GM21723 (cell line): ENCODE results near the gene BCKDHB.
"Not testable (repeated sequence)": the region's sequence is repeated elsewhere in the genome, so short reads cannot be mapped to it uniquely, and the experiment has no call there.

ENCODE experiments used
- ATAC-seq: cut with Tn5 transposase; IDR thresholded peaks from one replicate; pipeline ENCODE4 v1.9.1; 2021; ENCODE audit warnings: mild to moderate bottlenecking, moderate library complexity; ENCODE audit not compliant: unreplicated experiment

BCKDHB gene

GRCh38 chr6:80106418-80107235 lies at the start of gene BCKDHB:
BCKDHB (plus strand) TSS chr6:80106671; CDS start chr6:80106694, 23 bp downstream.
- peak; percentile 99 for ATAC-seq

DNA sequence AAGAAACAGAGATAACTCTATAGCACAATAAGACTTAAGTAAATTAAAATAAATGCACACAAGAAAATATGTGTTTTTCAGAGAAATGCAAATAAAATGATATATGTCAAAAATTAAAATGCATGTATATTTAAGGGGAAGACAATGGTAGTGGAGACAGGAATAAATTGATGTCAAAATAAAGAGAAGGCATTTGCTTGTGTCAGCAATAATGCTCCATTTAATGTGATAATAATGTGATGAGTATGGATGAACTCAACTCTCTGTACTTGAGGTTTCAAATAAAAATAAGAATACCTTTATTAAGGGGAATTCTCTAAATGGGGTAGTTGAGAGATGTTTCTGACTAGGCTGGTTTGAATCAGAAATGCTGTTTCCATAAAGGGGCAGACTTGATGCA lies 45.7 kb upstream of the BCKDHB start:
- ATAC-seq, result no peak

GRCh38 chr6:80068146-80068545 lies 38.3 kb upstream of the BCKDHB start:
- ATAC-seq, result not testable (repeated sequence)

DNA sequence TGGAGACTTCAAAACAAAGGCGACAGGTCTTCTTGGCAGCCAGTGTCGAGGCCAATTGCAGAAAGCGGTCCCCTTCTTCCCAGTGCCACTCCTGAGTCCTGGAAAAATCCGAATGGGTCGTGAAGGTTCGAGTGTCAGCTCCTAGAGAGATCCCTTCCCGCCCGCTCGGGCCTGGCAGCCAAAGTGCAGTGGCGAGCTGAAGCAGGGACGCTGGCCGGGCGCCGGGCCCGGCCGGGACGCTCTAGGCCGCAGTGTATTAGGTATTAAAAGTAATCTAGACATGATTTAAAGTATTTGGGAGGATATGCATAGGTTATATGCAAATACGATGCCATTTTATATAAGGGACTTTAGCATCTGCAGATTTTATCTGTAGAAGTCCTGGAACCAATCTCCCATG lies 36.0 kb upstream of the BCKDHB start:
- not testable (repeated sequence) for ATAC-seq

DNA sequence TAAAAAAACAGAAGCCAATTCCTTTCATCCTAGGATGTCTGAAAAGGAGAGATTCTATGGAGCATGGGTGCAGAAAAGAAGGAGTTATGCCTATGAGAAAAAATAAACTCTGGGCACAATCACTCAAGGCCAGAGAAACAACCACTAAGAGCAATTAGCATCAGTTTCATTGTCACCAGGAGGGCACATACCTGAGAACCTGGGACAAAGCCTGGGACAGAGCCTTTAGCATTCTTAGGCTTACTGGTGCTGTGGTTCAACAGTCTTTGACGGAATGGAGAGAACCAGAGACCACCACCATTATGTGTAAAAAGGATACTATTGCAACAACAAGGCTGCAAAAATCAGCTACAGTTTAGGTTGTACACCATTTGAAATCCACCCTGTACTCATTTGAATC lies 29.4 kb upstream of the BCKDHB start:
- ATAC-seq, result no peak

DNA sequence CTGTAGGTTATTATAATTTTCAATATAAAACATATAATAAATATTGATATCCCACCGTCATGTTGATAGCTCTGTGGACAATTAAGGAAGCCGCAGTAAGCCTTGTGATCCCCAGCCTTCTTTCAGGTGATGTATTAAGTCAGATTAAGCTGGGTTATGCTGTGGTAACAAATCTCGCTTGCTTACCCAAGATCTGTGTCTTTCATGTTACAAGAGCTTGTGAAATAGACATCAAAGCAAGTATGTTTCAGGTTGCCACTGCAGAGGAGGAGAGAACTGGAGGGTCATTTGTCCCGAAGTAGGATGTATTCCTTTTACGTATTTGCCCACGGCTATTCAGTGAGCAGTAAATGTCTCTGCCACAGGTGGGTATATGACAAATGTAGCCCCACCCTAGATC lies 17.8 kb upstream of the BCKDHB start:
- no peak for ATAC-seq

- no peak for ATAC-seq
These were observed 15.0 kb upstream of the BCKDHB start for GRCh38 chr6:80091506-80091905.

DNA sequence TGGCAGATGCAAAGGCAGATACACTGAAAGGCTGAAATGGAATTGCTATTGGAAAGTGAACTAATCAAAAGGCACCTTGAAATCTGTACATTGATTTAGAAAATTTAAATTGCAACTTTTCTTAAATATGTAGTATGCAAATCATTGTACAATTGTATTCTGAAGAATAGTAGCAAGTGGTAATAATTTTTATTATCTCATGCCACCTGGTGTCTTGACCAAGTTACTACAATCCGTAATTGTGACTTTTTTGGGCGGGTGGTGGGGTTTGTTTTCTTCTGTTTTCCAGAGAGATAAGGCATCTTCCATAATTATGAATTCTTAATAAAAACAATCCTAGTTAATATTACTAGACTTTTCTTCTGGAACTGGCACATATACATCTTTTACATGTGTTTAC lies 12.5 kb upstream of the BCKDHB start:
- ATAC-seq, result no peak

DNA sequence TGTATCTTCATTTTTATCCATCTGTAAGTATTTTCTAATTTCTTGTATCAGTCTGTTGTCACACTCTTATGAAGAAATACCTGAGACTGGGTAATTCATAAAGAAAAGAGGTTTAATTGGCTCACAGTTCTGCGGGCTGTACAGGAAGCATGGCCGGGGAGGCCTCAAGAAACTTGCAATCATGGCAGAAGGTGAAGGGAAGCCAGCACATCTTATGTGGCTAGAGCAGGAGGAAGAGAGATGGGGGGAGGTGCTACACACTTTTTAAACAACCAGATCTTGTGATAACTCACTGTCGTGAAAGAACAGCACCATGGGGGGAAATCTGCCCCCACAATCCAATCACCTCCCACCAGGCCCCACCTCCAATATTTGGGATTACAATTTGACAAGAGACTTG lies 10.9 kb upstream of the BCKDHB start:
- no peak for ATAC-seq

- ATAC-seq, result no peak
These were observed 8.1 kb upstream of the BCKDHB start for GRCh38 chr6:80098392-80098791.

DNA sequence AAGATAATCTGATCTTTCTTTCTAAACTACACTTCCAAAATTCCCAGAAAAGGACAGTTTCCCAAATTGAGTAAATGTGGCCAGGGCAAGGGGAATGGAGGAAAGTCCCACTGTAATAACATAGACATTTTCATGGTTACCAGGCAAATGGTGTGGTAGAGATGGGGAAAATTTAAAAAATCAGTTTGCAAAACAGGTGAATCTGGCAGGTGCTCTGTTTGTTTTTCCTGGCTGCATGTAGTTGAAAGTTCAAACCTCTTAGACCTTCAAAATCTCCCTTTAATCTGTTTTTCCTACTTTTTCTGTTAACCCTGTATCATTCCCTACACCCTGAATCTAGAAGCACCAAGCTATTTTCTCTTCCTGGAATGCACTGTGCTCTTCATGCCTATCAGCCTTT lies 2.0 kb upstream of the BCKDHB start:
- no peak for ATAC-seq

DNA sequence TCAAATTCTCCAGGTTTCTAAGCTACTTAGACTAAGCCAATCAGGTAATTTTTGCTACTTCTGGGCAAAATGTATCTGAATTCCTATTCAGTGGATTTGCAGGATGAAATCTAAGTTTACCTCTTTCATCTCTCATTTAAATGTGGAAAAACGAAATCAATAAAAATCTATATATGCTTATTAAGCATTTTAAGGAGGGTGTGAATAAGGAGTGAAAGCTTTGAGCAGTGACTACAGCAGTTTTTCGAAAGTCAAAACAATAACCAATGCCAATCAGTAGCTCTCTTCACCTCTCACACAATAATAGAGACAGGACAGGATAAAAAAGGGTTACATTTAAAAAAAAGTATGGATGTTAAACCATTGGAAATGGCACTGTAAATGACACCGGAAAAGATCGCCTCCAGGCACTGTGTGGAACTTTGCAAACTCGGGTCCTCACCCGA lies 476 bp upstream of the BCKDHB start:
- ATAC-seq, result peak; percentile 19

- not testable (repeated sequence) for ATAC-seq
These were observed 16.1 kb downstream of the BCKDHB start for GRCh38 chr6:80122576-80122975.

GRCh38 chr6:80126657-80127345 lies 20.3 kb downstream of the BCKDHB start:
- ATAC-seq, result no peak

DNA sequence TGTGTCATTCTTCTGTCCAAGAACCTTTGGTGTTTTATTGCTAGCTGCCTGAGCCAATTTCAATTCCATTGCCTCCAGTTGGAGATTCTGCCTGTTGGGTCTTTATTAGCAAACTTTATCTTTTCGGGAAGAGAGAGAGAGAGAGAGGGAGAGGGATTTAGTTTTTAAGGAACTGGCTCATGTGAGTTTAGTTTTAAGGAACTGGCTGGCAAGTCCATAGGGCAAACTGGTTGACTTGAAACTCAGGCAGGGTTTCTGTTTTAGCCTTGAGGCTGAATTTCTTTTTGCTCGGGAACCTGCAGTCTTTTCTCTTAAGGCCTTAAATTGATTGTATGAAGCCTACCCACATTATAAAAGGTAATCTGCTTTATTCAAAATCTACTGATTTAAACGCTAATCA lies 23.0 kb downstream of the BCKDHB start:
- no peak for ATAC-seq

DNA sequence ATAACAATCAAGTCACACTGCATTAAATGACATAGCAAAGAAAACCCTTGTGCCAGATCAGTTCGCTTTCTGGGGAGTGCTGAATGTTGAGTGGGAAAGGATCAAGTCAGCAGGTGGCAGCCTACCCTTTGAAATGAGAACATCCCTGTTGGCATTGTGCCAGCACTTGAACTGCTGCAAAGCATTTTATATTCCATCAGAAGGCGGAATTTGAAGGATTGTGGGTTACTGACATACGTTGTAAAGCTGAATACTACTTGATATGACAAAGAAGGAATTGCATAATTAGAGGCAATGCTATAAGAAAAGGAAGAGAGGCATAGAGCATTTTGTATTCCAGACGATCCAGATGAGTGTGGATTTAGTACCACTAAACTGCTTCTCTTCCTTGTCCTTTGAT lies 26.5 kb downstream of the BCKDHB start:
- no peak for ATAC-seq

DNA sequence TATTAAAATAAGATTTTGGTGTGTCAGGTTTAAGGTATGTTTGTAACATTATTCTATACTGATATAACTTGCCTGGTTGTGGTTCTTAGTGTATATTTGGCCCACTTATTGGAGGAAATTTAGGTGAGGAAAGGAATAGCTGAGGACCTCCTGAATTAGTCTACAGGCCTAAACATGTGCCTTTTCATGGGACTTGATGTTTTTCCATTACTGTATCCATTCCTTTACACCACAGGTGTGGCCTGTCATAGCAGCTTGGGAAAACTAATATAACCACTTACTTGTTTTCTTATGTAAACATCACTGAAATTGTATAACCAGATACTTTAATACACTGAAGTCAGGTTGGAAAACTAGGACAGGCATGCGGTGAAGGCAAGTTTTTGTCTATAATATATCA lies 27.6 kb downstream of the BCKDHB start:
- no peak for ATAC-seq

DNA sequence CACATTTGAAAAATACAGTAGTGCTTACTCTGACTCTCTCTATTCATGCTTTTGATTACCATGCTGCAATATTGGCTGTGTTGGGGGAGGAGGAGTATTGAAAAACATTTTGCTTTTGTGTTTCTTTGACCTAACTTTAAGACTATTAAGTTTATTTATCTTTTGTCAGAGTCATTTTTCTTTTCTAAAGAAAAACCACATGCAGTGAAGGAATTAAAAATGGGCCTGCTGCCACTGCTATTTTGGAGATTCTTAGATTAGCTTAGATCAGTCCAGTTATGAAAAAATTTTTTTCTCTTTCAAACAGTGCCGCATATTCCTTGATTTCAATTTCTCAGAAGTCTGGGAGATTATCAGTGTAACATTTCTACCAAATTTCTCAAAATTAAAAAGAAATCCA lies 36.1 kb downstream of the BCKDHB start:
- no peak for ATAC-seq

- ATAC-seq, result no peak
These were observed 37.0 kb downstream of the BCKDHB start for GRCh38 chr6:80143419-80143937.

- ATAC-seq, result no peak
These were observed 38.4 kb downstream of the BCKDHB start for GRCh38 chr6:80144753-80145315.

GRCh38 chr6:80145509-80145908 lies 39.0 kb downstream of the BCKDHB start:
- ATAC-seq, result peak; percentile 49

GRCh38 chr6:80145921-80146320 lies 39.5 kb downstream of the BCKDHB start:
- no peak for ATAC-seq
